A549 (cell line): ENCODE measurements around the gene COL12A1.

Source experiments
- CHD4 ChIP-seq: fragments of 200-600 bp; sonication (generic); IDR thresholded peaks from 2 replicates; pipeline ENCODE4 v1.6.1; 2016; ENCODE audit warnings: antibody characterized with exemption, mild to moderate bottlenecking, borderline replicate concordance
- TF ChIP-seq, protein P1 (sequence below): fragments of >200 bp; sonication (Bioruptor Twin); formaldehyde crosslinking; IDR thresholded peaks from 3 replicates; pipeline ENCODE4 v1.5.1; 2016
- TF ChIP-seq, protein P2 (sequence below): fragments of 450-650 bp; IDR thresholded peaks from 2 replicates; pipeline ENCODE4 v1.6.1; 2014; ENCODE audit warnings: antibody characterized with exemption

DNA sequence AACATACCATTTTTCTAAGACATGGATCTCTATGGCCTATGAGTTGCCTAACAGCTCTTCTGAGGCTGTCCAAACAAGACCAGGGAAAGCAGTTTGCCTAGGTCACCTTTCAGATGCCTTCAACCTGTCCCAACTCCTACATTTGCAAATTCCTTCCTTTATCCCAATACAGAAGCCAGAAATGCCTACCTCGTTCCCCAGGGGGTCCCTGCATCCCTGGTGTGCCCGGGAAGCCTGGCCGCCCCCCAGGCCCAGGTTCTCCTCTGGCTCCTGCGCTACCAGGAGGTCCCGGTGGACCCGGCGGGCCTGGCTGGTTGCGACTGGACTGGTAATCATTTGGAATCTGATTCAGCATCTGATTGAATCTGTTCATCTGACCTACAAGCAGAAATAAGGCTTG is 115.9 kb downstream of the COL12A1 start:
- TF ChIP-seq, protein P1, sequence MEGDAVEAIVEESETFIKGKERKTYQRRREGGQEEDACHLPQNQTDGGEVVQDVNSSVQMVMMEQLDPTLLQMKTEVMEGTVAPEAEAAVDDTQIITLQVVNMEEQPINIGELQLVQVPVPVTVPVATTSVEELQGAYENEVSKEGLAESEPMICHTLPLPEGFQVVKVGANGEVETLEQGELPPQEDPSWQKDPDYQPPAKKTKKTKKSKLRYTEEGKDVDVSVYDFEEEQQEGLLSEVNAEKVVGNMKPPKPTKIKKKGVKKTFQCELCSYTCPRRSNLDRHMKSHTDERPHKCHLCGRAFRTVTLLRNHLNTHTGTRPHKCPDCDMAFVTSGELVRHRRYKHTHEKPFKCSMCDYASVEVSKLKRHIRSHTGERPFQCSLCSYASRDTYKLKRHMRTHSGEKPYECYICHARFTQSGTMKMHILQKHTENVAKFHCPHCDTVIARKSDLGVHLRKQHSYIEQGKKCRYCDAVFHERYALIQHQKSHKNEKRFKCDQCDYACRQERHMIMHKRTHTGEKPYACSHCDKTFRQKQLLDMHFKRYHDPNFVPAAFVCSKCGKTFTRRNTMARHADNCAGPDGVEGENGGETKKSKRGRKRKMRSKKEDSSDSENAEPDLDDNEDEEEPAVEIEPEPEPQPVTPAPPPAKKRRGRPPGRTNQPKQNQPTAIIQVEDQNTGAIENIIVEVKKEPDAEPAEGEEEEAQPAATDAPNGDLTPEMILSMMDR, result no peak
- TF ChIP-seq, protein P2, sequence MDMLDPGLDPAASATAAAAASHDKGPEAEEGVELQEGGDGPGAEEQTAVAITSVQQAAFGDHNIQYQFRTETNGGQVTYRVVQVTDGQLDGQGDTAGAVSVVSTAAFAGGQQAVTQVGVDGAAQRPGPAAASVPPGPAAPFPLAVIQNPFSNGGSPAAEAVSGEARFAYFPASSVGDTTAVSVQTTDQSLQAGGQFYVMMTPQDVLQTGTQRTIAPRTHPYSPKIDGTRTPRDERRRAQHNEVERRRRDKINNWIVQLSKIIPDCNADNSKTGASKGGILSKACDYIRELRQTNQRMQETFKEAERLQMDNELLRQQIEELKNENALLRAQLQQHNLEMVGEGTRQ, result no peak
- TF ChIP-seq CHD4, result no peak
